Placental epithelial cell (primary cell): ENCODE data around the gene CRISP1. TPM values are rescaled to one million over a fixed set of nuclear protein-coding genes. Genes with fewer than 3 reads are reported as not detected.

ENCODE experiments used
- total RNA-seq: library from RNA; depleted of rRNA; stranded (reverse); fragments of >200 nt; gene quantifications from 2 replicates; pipeline ENCODE4 v1.2.3, GENCODE V29; 2012

Gene CRISP1, protein sequence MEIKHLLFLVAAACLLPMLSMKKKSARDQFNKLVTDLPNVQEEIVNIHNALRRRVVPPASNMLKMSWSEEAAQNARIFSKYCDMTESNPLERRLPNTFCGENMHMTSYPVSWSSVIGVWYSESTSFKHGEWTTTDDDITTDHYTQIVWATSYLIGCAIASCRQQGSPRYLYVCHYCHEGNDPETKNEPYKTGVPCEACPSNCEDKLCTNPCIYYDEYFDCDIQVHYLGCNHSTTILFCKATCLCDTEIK
- not detected in 2 replicates for total RNA-seq

GRCh38 chr6:49866485-49866943 lies at the start of gene CRISP1:
CRISP1 (minus strand) TSS chr6:49866535; CDS start chr6:49857400, 9,135 bp downstream.

GRCh38 chr6:49787176-49787575 lies 79.2 kb downstream of the CRISP1 start, which contains the start of gene PGK2:
PGK2 (minus strand) TSS chr6:49787285; CDS start chr6:49787187, 98 bp downstream.

Other genes starting within 250 kb of the CRISP1 start
- not detected in 2 replicates for gene RHAG, start 229.7 kb downstream of the CRISP1 start, total RNA-seq
- not detected in 2 replicates for gene CRISP2, start 153.0 kb downstream of the CRISP1 start, total RNA-seq
- not detected in 2 replicates for gene CRISP3, start 122.1 kb downstream of the CRISP1 start, total RNA-seq
- not detected in 2 replicates for gene PGK2, start 79.2 kb downstream of the CRISP1 start, total RNA-seq
- not detected in 2 replicates for gene DEFB114, start 97.6 kb upstream of the CRISP1 start, total RNA-seq
- not detected in 2 replicates for gene DEFB113, start 103.1 kb upstream of the CRISP1 start, total RNA-seq
- gene DEFB110, start 155.5 kb upstream of the CRISP1 start, total RNA-seq: not detected in 2 replicates
- not detected in 2 replicates for gene DEFB112, start 183.4 kb upstream of the CRISP1 start, total RNA-seq